ENCODE data around the gene WASF2. TPM values are rescaled to one million over a fixed set of nuclear protein-coding genes. Genes with fewer than 3 reads are reported as not detected.
"Not testable (repeated sequence)": the region's sequence is repeated elsewhere in the genome, so short reads cannot be mapped to it uniquely, and the experiment has no call there.

WASF2 gene
- total RNA-seq, 2 experiments from 2014 or later: 106 to 110 TPM

GRCh38 chr1:27436204-27437159 is 53.5 kb downstream of the WASF2 start:
- ChIA-PET CTCF (interaction anchor here (0.6 to 1.4 kb wide), 5 partner anchors 9 to 1723 kb away, joined by 3 to 6 read pairs (median 3); no protein-coding TSS in a partner anchor), POLR2A (interaction anchor here (0.6 to 1.6 kb wide), 2 partner anchors 9 to 1201 kb away, joined by 5 to 7 read pairs; no protein-coding TSS in a partner anchor)

GRCh38 chr1:27435566-27436203 is 54.3 kb downstream of the WASF2 start:
- ChIA-PET CTCF (interaction anchor here (1.1 to 1.4 kb wide), 3 partner anchors 10 to 33 kb away, joined by 3 to 6 read pairs (median 3); no protein-coding TSS in a partner anchor), POLR2A (interaction anchor here (0.6 to 1.6 kb wide), 2 partner anchors 9 to 550 kb away, joined by 4 to 5 read pairs; no protein-coding TSS in a partner anchor)

- ChIA-PET POLR2A (no interaction called here), CTCF (interaction anchor here (1.4 kb wide), 1 partner anchor 12 kb away, joined by 3 read pairs; no protein-coding TSS in a partner anchor)
Observed at GRCh38 chr1:27433706-27434105, 56.3 kb downstream of the WASF2 start.

GRCh38 chr1:27432725-27433124 is 57.2 kb downstream of the WASF2 start:
- POLR2A ChIA-PET: not testable (repeated sequence)
- CTCF ChIA-PET: interaction anchor here (0.7 kb wide), 1 partner anchor 69 kb away, joined by 4 read pairs; no protein-coding TSS in a partner anchor

GRCh38 chr1:27431601-27431940 is 58.4 kb downstream of the WASF2 start:
- POLR2A ChIA-PET: no interaction called here
- CTCF ChIA-PET: no interaction called here

- POLR2A ChIA-PET: interaction anchor here (1.2 kb wide), 1 partner anchor 15 kb away, joined by 11 read pairs; no protein-coding TSS in a partner anchor
- CTCF ChIA-PET: interaction anchor here (0.6 to 2.1 kb wide), 2 partner anchors 11 to 12 kb away, joined by 3 to 13 read pairs; no protein-coding TSS in a partner anchor
Observed at GRCh38 chr1:27430903-27431600, 58.9 kb downstream of the WASF2 start.

- ChIA-PET POLR2A (interaction anchor here (0.6 kb wide), 1 partner anchor 74 kb away, joined by 11 read pairs; no protein-coding TSS in a partner anchor), CTCF (interaction anchor here (0.7 to 1.7 kb wide), 6 partner anchors 9 to 132 kb away, joined by 3 to 8 read pairs (median 4); no protein-coding TSS in a partner anchor)
Observed at GRCh38 chr1:27429029-27429425, 60.9 kb downstream of the WASF2 start.

- ChIA-PET POLR2A (interaction anchor here (0.6 kb wide), 1 partner anchor 74 kb away, joined by 11 read pairs; no protein-coding TSS in a partner anchor), CTCF (interaction anchor here (0.5 to 1.7 kb wide), 6 partner anchors 11 to 132 kb away, joined by 3 to 6 read pairs (median 4); no protein-coding TSS in a partner anchor)
Observed at GRCh38 chr1:27428316-27429028, 61.5 kb downstream of the WASF2 start.

- ChIA-PET CTCF (interaction anchor here (0.5 to 1.7 kb wide), 2 partner anchors 10 to 39 kb away, joined by 3 to 4 read pairs; no protein-coding TSS in a partner anchor), POLR2A (no interaction called here)
Observed at GRCh38 chr1:27427816-27428315, 62.1 kb downstream of the WASF2 start.

- CTCF ChIA-PET: interaction anchor here (1.7 kb wide), 1 partner anchor 9 kb away, joined by 4 read pairs; no protein-coding TSS in a partner anchor
- POLR2A ChIA-PET: no interaction called here
Observed at GRCh38 chr1:27427329-27427728, 62.6 kb downstream of the WASF2 start.

GRCh38 chr1:27423709-27424108 is 66.3 kb downstream of the WASF2 start:
- CTCF ChIA-PET: interaction anchor here (0.6 to 1.0 kb wide), 7 partner anchors 10 to 492 kb away, joined by 3 read pairs; no protein-coding TSS in a partner anchor
- POLR2A ChIA-PET: no interaction called here

- POLR2A ChIA-PET: interaction anchor here (0.6 to 2.1 kb wide), 3 partner anchors 22 to 1328 kb away, joined by 3 to 12 read pairs (median 3); partner anchors contain the start of gene WASF2
Observed at GRCh38 chr1:27418326-27419185, 71.4 kb downstream of the WASF2 start.

GRCh38 chr1:27417713-27418112 is 72.3 kb downstream of the WASF2 start:
- ChIA-PET CTCF (interaction anchor here (1.0 to 2.4 kb wide), 8 partner anchors 11 to 245 kb away, joined by 3 to 8 read pairs (median 4); no protein-coding TSS in a partner anchor), POLR2A (interaction anchor here (2.1 kb wide), 1 partner anchor 73 kb away, joined by 12 read pairs; the partner anchor contains the start of gene WASF2)

More at GRCh38 chr1:27418326-27419185, 71.4 kb downstream of the WASF2 start:
- CTCF ChIA-PET: interaction anchor here (0.9 to 2.9 kb wide), 10 partner anchors 10 to 244 kb away, joined by 3 to 13 read pairs (median 4); no protein-coding TSS in a partner anchor

GRCh38 chr1:27416387-27417111 is 73.4 kb downstream of the WASF2 start:
- CTCF ChIA-PET: interaction anchor here (1.0 to 1.9 kb wide), 12 partner anchors 20 to 191 kb away, joined by 3 to 9 read pairs (median 4); partner anchors contain the start of gene WASF2
- POLR2A ChIA-PET: interaction anchor here (0.6 to 1.0 kb wide), 2 partner anchors 14 to 254 kb away, joined by 3 to 11 read pairs; no protein-coding TSS in a partner anchor

- ChIA-PET POLR2A (interaction anchor here (0.7 to 1.2 kb wide), 2 partner anchors 29 to 30 kb away, joined by 3 read pairs; no protein-coding TSS in a partner anchor), CTCF (interaction anchor here (0.6 to 1.6 kb wide), 5 partner anchors 9 to 357 kb away, joined by 3 to 9 read pairs (median 3); no protein-coding TSS in a partner anchor)
Observed at GRCh38 chr1:27414091-27414490, 75.9 kb downstream of the WASF2 start.
